KOPT-K1 (cell line): ENCODE measurements around the gene HOXC6.

Source experiments
- H3K27ac ChIP-seq: fragments of 200-600 bp; sonication (generic); 2 replicates; pipeline ENCODE4 v1.5.1; 2016; ENCODE audit warnings: antibody characterized with exemption, mild to moderate bottlenecking, low read depth, low read length; ENCODE audit not compliant: poor library complexity, severe bottlenecking
- H3K36me3 ChIP-seq: fragments of 200-600 bp; sonication (generic); 2 replicates; pipeline ENCODE4 v1.5.1; 2017; ENCODE audit warnings: antibody characterized with exemption, mild to moderate bottlenecking, low read length, moderate library complexity; ENCODE audit not compliant: insufficient read depth
- H3K9me3 ChIP-seq: fragments of 200-600 bp; sonication (generic); 2 replicates; pipeline ENCODE4 v1.5.1; 2017; ENCODE audit warnings: antibody characterized with exemption, low read length, mild to moderate bottlenecking; ENCODE audit not compliant: insufficient read depth, poor library complexity, severe bottlenecking

Gene HOXC6

DNA sequence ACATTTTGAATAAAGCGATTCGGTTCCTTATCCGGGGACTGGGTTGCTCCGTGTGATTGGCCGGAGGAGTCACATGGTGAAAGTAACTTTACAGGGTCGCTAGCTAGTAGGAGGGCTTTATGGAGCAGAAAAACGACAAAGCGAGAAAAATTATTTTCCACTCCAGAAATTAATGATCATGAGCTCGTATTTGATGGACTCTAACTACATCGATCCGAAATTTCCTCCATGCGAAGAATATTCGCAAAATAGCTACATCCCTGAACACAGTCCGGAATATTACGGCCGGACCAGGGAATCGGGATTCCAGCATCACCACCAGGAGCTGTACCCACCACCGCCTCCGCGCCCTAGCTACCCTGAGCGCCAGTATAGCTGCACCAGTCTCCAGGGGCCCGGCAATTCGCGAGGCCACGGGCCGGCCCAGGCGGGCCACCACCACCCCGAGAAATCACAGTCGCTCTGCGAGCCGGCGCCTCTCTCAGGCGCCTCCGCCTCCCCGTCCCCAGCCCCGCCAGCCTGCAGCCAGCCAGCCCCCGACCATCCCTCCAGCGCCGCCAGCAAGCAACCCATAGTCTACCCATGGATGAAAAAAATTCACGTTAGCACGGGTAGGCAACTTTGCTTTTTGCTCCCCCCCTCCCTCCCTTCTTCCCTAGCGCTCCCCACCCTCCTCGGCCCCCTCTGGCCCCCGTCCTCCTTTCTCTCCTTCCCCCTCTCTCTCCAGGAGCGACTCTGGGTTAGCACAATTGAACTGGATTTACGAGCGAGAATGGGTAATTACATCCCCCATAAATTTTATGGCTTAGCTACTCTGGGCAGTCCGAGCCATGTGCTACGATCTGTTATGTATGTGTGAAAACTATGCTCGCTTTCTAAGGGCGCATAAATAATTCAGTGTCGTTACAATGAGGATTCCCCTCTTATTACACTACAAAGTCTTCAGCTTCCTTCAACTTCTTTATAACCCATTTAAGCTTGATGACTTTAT is 25.8 kb downstream of the HOXC6 start, which contains the start of gene HOXC4:
Gene HOXC4, plus strand, starts transcription at position 85 of the 991 bp plus-strand sequence. Its CDS starts 88 bp downstream, at position 173.
- H3K9me3 ChIP-seq, result no peaks in the 10 kb centered on the region
- peak within 1 kb of the TSS; percentile 71 for H3K27ac ChIP-seq
- H3K36me3 ChIP-seq, result no peaks in the 10 kb centered on the region

- Histone ChIP-seq H3K9me3 (no peaks in the 10 kb centered on the region), H3K36me3 (no peaks in the 10 kb centered on the region), H3K27ac (no peak overlapping the region)
These were observed 26.5 kb downstream of the HOXC6 start for GRCh38 chr12:54054742-54055194.

GRCh38 chr12:54055552-54055951 is 27.3 kb downstream of the HOXC6 start:
- no peaks in the 10 kb centered on the region for H3K9me3 ChIP-seq
- no peaks in the 10 kb centered on the region for H3K36me3 ChIP-seq
- H3K27ac ChIP-seq, result no peak overlapping the region

DNA sequence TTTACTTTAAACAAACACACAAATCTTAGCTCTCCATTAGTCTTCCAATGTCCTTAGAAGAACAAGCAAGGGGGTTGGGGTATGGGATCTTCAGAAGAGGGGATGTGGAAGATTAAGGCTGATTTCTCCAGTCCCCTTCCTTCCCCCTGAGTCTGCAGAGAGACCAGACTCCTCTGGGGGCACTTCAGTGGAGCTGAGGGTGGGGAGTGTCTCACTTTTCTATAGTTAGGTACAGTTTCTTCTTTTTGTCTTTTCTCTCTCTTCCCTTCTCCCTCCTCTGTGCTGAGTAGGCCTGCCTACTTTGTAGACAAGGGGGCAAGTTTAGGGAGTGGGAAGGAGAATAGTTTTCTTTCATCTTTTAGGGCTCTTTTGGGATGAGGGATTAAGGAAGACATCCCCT is 27.9 kb downstream of the HOXC6 start:
- Histone ChIP-seq H3K9me3 (no peaks in the 10 kb centered on the region), H3K36me3 (no peaks in the 10 kb centered on the region), H3K27ac (no peak overlapping the region)

DNA sequence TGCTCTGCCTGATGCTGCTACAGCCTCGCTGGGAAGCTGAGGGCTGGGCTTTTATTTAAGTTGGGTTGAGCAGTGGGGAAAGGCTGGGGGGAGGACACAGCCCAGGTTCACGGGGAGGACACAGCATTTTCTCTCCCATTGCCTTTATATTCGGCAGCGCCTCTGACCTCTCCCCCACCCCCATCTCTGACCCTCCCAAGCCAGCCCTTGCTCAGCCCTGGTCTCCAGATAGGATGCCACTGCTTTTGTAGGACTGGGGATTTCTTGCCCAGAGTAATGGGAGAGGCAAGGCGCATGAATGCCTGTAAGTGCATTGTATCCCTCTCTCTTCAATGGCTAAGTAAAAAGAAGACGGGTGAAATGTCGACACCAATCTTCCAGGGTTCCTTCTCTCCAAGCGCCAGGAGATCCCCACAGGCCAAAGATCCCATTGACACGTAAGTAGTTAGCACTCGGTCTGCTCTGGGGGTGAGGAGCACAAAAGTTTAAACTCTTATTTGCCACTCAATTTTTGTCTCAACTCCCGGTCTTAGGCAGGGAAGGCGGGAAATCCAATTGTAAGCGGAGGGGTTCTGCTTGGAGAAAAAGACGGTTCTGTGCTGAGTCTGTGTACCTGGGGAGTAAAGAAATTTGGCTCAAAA is 30.0 kb downstream of the HOXC6 start:
- H3K27ac ChIP-seq, result no peak overlapping the region
- no peaks in the 10 kb centered on the region for H3K36me3 ChIP-seq
- no peaks in the 10 kb centered on the region for H3K9me3 ChIP-seq

- Histone ChIP-seq H3K27ac (no peak overlapping the region), H3K9me3 (no peaks in the 10 kb centered on the region), H3K36me3 (no peaks in the 10 kb centered on the region)
These were observed 31.4 kb downstream of the HOXC6 start for GRCh38 chr12:54059668-54060067.

DNA sequence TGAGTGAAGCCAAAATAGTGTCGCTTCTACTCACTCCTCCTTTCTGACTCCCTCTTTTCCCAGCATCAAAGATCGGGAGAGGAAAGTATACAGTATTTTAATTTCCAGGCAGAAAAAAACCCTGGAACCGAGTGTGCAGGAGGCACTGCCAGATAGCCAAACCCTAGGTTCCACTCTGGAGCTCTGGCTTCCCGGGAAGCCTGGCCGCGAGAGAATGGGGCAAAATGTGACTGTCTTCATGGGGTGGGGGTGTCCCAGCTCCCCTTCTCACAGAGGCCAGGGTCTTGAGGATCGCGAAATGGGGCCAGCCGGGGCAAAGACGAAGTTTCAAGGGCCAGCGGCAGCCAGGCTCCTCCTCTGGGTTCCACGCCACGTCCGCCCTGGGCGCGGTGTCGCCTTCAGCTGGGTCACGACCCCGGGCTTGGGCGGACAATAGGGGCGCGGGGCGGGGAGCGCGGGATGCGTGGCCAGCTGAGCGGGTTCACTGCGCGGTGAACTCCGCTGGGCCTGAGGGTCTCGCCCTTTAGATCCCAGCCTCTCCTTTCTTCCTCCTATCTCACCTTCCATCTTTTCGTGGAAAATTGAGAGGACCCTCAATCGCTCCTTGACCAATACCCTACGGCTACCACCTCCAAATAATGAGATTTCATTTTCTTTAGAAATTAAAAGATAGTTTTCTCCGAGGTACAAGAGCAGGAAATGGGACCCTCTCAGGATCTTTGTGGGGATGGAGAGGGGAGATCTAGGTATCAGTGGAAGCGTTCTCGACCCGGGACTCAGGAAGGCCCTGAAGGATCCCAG is 32.1 kb downstream of the HOXC6 start:
- Histone ChIP-seq H3K9me3 (no peaks in the 10 kb centered on the region), H3K36me3 (no peaks in the 10 kb centered on the region)

GRCh38 chr12:54060975-54061778 is 32.9 kb downstream of the HOXC6 start:
- no peak overlapping the region for H3K27ac ChIP-seq
- H3K9me3 ChIP-seq, result no peaks in the 10 kb centered on the region
- no peaks in the 10 kb centered on the region for H3K36me3 ChIP-seq

More for the DNA sequence above, 32.1 kb downstream of the HOXC6 start:
- no peak overlapping the region for H3K27ac ChIP-seq

- Histone ChIP-seq H3K27ac (no peak overlapping the region), H3K9me3 (no peaks in the 10 kb centered on the region), H3K36me3 (no peaks in the 10 kb centered on the region)
These were observed 37.4 kb downstream of the HOXC6 start for GRCh38 chr12:54065677-54066076.

DNA sequence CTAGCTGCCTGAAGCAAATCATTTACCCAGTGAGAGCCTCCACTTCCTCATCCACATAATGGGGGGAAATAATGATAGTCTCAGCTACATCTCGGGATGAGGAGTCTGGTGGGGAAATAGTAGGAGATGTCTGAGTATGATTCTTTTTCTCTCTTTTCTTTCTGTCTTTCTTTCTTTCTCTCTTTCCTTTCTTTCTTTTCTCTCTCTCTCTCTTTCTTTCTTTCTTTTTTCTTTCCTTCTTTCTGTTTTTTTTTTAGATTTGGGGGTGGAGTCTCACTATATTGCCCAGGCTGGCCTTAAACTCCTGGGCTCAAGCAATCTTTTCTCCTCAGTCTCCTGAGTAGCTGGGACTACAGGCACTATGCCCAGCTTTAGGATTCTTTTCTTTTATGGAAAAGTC is 38.2 kb downstream of the HOXC6 start:
- H3K36me3 ChIP-seq, result no peaks in the 10 kb centered on the region
- no peaks in the 10 kb centered on the region for H3K9me3 ChIP-seq
- H3K27ac ChIP-seq, result no peak overlapping the region

DNA sequence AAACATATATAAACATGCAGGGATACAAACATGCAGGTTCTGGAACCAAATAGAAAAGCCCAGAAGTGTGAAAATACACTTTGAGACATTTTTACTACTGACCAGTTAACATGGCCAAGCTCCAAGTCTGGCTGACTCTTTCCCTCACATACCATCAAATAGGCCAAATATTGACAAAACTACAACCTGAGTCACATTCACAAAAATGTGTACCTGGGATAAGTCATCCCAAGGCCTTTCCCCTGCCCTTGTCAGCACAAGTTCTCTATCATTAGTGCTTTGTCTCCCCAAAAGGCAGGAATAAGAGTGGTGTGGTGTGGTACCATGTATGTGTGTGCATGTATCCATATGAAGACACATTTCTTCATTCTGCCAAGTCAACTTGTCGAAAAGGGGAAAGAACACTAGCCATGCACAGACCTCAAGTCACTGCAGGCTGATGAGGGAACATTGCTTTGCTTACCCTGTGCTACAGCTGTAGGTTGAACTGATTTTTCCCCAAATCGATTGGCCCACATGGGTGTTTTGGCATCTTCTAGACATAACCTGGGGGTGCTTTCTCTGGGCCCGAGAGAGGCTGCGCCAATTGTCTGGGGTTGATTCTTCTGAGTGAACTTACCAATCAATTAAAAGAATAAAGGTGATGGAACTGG is 40.3 kb downstream of the HOXC6 start:
- Histone ChIP-seq H3K27ac (no peak overlapping the region), H3K9me3 (no peaks in the 10 kb centered on the region), H3K36me3 (no peaks in the 10 kb centered on the region)

- Histone ChIP-seq H3K36me3 (no peaks in the 10 kb centered on the region), H3K9me3 (no peaks in the 10 kb centered on the region), H3K27ac (no peak overlapping the region)
These were observed 43.7 kb downstream of the HOXC6 start for GRCh38 chr12:54071942-54072341.

DNA sequence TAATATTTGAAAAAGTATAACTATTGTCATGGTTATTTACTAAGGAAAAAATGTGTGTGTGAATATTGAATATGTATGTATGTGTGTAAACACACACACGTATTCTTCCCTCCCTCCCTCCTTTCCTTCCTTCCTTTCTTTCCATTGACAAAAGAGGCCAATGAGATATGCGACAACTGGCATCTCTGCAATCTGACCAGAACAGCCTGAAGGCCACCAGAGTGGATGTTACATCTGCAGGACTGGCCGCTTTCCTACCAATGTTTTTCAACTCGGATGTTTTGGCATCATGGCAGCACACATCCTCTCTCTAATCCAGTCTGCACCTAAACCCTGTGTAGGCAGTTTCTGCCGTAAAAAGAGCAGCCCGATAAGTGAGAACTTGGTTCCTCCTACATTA is 46.1 kb downstream of the HOXC6 start:
- Histone ChIP-seq H3K9me3 (no peaks in the 10 kb centered on the region), H3K36me3 (no peaks in the 10 kb centered on the region), H3K27ac (no peak overlapping the region)

- Histone ChIP-seq H3K36me3 (no peaks in the 10 kb centered on the region), H3K27ac (no peak overlapping the region), H3K9me3 (no peaks in the 10 kb centered on the region)
These were observed 47.2 kb downstream of the HOXC6 start for GRCh38 chr12:54075409-54075808.
